H9 (cell line): ENCODE measurements around the gene ADAM23. TPM values are rescaled to one million over a fixed set of nuclear protein-coding genes. Genes with fewer than 3 reads are reported as not detected.

Source experiments
- DNase-seq: peaks from one replicate; pipeline ENCODE4 v3.0.0-alpha.2; 2017
- H2AFZ ChIP-seq: one replicate; pipeline ENCODE4 v1.6.1; 2013; ENCODE audit warnings: mild to moderate bottlenecking, low read length, control low read depth, moderate library complexity
- H2AK5ac ChIP-seq: 2 replicates; pipeline ENCODE4 v1.6.1; 2013; ENCODE audit warnings: low read length, control low read depth, mixed read lengths; ENCODE audit not compliant: insufficient read length
- H2BK120ac ChIP-seq: one replicate; pipeline ENCODE4 v1.6.1; 2013; ENCODE audit warnings: low read depth, mild to moderate bottlenecking, low read length, control low read depth, inconsistent platforms; ENCODE audit not compliant: poor library complexity, severe bottlenecking
- H2BK12ac ChIP-seq: 2 replicates; pipeline ENCODE4 v1.6.1; 2013; ENCODE audit warnings: low read length, control low read depth, mixed read lengths, low read depth; ENCODE audit not compliant: insufficient read length
- H2BK15ac ChIP-seq: 2 replicates; pipeline ENCODE4 v1.6.1; 2013; ENCODE audit warnings: low read depth, low read length, control low read depth
- H2BK20ac ChIP-seq: one replicate; pipeline ENCODE4 v1.6.1; 2013; ENCODE audit warnings: low read depth, mild to moderate bottlenecking, low read length, control low read depth, inconsistent platforms; ENCODE audit not compliant: poor library complexity, severe bottlenecking
- H2BK5ac ChIP-seq: 2 replicates; pipeline ENCODE4 v1.6.1; 2013; ENCODE audit warnings: low read length, control low read depth, mixed read lengths; ENCODE audit not compliant: insufficient read length
- H3K14ac ChIP-seq: 2 replicates; pipeline ENCODE4 v1.6.1; 2013; ENCODE audit warnings: low read length, control low read depth; ENCODE audit not compliant: insufficient read depth
- H3K18ac ChIP-seq: 2 replicates; pipeline ENCODE4 v1.6.1; 2013; ENCODE audit warnings: low read depth, mild to moderate bottlenecking, mixed read lengths, low read length, control low read depth; ENCODE audit not compliant: insufficient read length
- H3K23ac ChIP-seq: 2 replicates; pipeline ENCODE4 v1.6.1; 2013; ENCODE audit warnings: low read length, control low read depth, mixed read lengths, low read depth; ENCODE audit not compliant: insufficient read length
- H3K23me2 ChIP-seq: 2 replicates; pipeline ENCODE4 v1.6.1; 2013; ENCODE audit warnings: low read depth, mild to moderate bottlenecking, mixed read lengths, low read length, control low read depth; ENCODE audit not compliant: insufficient read length, poor library complexity, severe bottlenecking
- H3K27ac ChIP-seq: 2 replicates; pipeline ENCODE4 v1.5.1; 2013; ENCODE audit warnings: low read length, control low read depth, mixed read lengths, low read depth; ENCODE audit not compliant: insufficient read length
- H3K27me3 ChIP-seq: 2 replicates; pipeline ENCODE4 v1.6.1; 2013; ENCODE audit warnings: low read length, control low read depth, inconsistent platforms; ENCODE audit not compliant: insufficient read depth
- H3K4ac ChIP-seq: 2 replicates; pipeline ENCODE4 v1.6.1; 2013; ENCODE audit warnings: low read depth, mild to moderate bottlenecking, control low read depth, inconsistent platforms, low read length, moderate library complexity
- H3K4me1 ChIP-seq: 2 replicates; pipeline ENCODE4 v1.6.1; 2013; ENCODE audit warnings: low read length, control low read depth, inconsistent platforms; ENCODE audit not compliant: insufficient read depth
- H3K4me2 ChIP-seq: 2 replicates; pipeline ENCODE4 v1.6.1; 2013; ENCODE audit warnings: low read length, control low read depth, mixed read lengths; ENCODE audit not compliant: insufficient read length, insufficient read depth
- H3K56ac ChIP-seq: 2 replicates; pipeline ENCODE4 v1.6.1; 2013; ENCODE audit warnings: low read depth, mild to moderate bottlenecking, mixed read lengths, low read length, control low read depth; ENCODE audit not compliant: insufficient read length
- H3K79me1 ChIP-seq: 2 replicates; pipeline ENCODE4 v1.6.1; 2013; ENCODE audit warnings: low read depth, mild to moderate bottlenecking, moderate library complexity, low read length, control low read depth, inconsistent platforms; ENCODE audit not compliant: insufficient read depth, poor library complexity, severe bottlenecking
- H3K79me2 ChIP-seq: 2 replicates; pipeline ENCODE4 v1.6.1; 2013; ENCODE audit warnings: low read length, control low read depth, inconsistent platforms; ENCODE audit not compliant: insufficient read depth
- H3K9ac ChIP-seq: 2 replicates; pipeline ENCODE4 v1.6.1; 2013; ENCODE audit warnings: low read length, control low read depth, mixed read lengths; ENCODE audit not compliant: insufficient read length; ENCODE audit errors: extremely low read depth
- H3K9me3 ChIP-seq: one replicate; pipeline ENCODE4 v1.6.1; 2013; ENCODE audit warnings: low read depth, low read length, inconsistent platforms; ENCODE audit not compliant: control insufficient read depth
- H3T11ph ChIP-seq: one replicate; pipeline ENCODE4 v1.6.1; 2013; ENCODE audit warnings: mild to moderate bottlenecking, low read length, control low read depth, inconsistent platforms
- H4K20me1 ChIP-seq: one replicate; pipeline ENCODE4 v1.6.1; 2013; ENCODE audit not compliant: control insufficient read depth, insufficient read length, insufficient read depth
- H4K5ac ChIP-seq: 2 replicates; pipeline ENCODE4 v1.6.1; 2013; ENCODE audit warnings: low read depth, mild to moderate bottlenecking, mixed read lengths, low read length, control low read depth; ENCODE audit not compliant: insufficient read length
- H4K8ac ChIP-seq: replicated peaks from 2 replicates; pipeline ENCODE4 v1.6.1; 2013; ENCODE audit warnings: low read length, control low read depth, mixed read lengths, low read depth; ENCODE audit not compliant: insufficient read length
- H4K91ac ChIP-seq: 2 replicates; pipeline ENCODE4 v1.6.1; 2013; ENCODE audit warnings: low read depth, mild to moderate bottlenecking, moderate library complexity, mixed read lengths, low read length, control low read depth; ENCODE audit not compliant: insufficient read length
- H3K27ac Mint-ChIP-seq, 3 experiments: 2 replicates in 2 of 3; 3 replicates in 1 of 3; pipeline ENCODE4 v1.8.0; 2020 to 2021; ENCODE audit warnings: mixed read lengths in 3 of 3, mild to moderate bottlenecking in 1 of 3, moderate library complexity in 1 of 3
- H3K27me3 Mint-ChIP-seq: 2 replicates; pipeline ENCODE4 v1.8.0; 2021; ENCODE audit warnings: low read depth, mild to moderate bottlenecking, moderate library complexity, mixed read lengths
- H3K36me3 Mint-ChIP-seq, 3 experiments: 2 replicates in 2 of 3; 3 replicates in 1 of 3; pipeline ENCODE4 v1.8.0; 2020 to 2021; ENCODE audit warnings: low read depth in 3 of 3, mixed read lengths in 3 of 3; ENCODE audit not compliant: insufficient read depth in 1 of 3
- H3K4me1 Mint-ChIP-seq, 2 experiments: 2 replicates each; pipeline ENCODE4 v1.8.0; 2020; ENCODE audit warnings: mixed read lengths in 2 of 2
- H3K4me3 Mint-ChIP-seq, 2 experiments: 2 replicates in 1 of 2; 3 replicates in 1 of 2; pipeline ENCODE4 v1.8.0; 2020 to 2021; ENCODE audit warnings: mild to moderate bottlenecking in 2 of 2, mixed read lengths in 2 of 2, moderate library complexity in 1 of 2
- H3K9me3 Mint-ChIP-seq, 2 experiments: 2 replicates in 1 of 2; 3 replicates in 1 of 2; pipeline ENCODE4 v1.8.0; 2020; ENCODE audit warnings: mild to moderate bottlenecking in 2 of 2, mixed read lengths in 2 of 2, moderate library complexity in 1 of 2
- CTCF ChIP-seq: fragments of 200-600 bp; sonication (generic); conservative IDR thresholded peaks from 3 replicates; pipeline ENCODE4 v1.8.0; 2021; ENCODE audit warnings: antibody characterized with exemption, mild to moderate bottlenecking
- WGBS: extraction: QIAGEN DNeasy Blood & Tissue Kit; methylation state at CpG from one replicate; pipeline ENCODE4 v1.1.7; 2013; ENCODE audit warnings: missing lambda C conversion rate, low lambda C conversion rate, mixed read lengths; ENCODE audit not compliant: insufficient read length; ENCODE audit errors: extremely low coverage; 5-methylcytosine and 5-hydroxymethylcytosine counted together
- total RNA-seq: library from RNA; stranded (reverse); gene quantifications from 2 replicates; pipeline ENCODE4 v1.2.1, GENCODE V29; 2021

ADAM23 gene
- total RNA-seq, 1 experiment from 2014 or later, result 21.4 TPM

GRCh38 chr2:206512999-206513398, 69.7 kb downstream of the ADAM23 start:
- H3K27me3 Mint-ChIP-seq, result no peaks in the 10 kb centered on the region
- no peak overlapping the region for H3K27ac Mint-ChIP-seq
- DNase-seq, result no peak
- Histone ChIP-seq H2AK5ac (no peak overlapping the region), H2AFZ (no peak overlapping the region), H3K9me3 (no peaks in the 10 kb centered on the region), H4K8ac (no peak overlapping the region), H3K27ac (no peak overlapping the region), H3K23ac (no peak overlapping the region), H3K79me1 (no peaks in the 10 kb centered on the region), H3K4me2 (no peak overlapping the region), H3K79me2 (no peaks in the 10 kb centered on the region), H4K91ac (no peak overlapping the region), H3K14ac (no peak overlapping the region), H3T11ph (no peak overlapping the region), H2BK15ac (no peak overlapping the region), H4K5ac (no peak overlapping the region), H2BK120ac (no peak overlapping the region), H3K4me1 (peaks cover 3% of the 10 kb centered on the region; the same call in 1 of the 2 replicates), H2BK12ac (no peak overlapping the region), H3K27me3 (no peaks in the 10 kb centered on the region), H3K18ac (no peak overlapping the region), H3K9ac (no peak overlapping the region), H3K23me2 (no peaks in the 10 kb centered on the region), H3K4ac (no peak overlapping the region), H2BK20ac (no peak overlapping the region), H4K20me1 (no peaks in the 10 kb centered on the region), H3K56ac (no peak overlapping the region), H2BK5ac (no peak overlapping the region)
- no peaks in the 10 kb centered on the region for H3K9me3 Mint-ChIP-seq
- no peak for TF ChIP-seq CTCF
- peaks cover 9 to 15% of the 10 kb centered on the region in 2 experiments for H3K4me1 Mint-ChIP-seq
- H3K4me3 Mint-ChIP-seq, result no peak overlapping the region
- no CpG with 5 or more reads among the region's 1 CpG for WGBS
- peaks cover 0 to 2% (median 0%) of the 10 kb centered on the region in 3 experiments; a peak in 1 of 7 replicates for H3K36me3 Mint-ChIP-seq
